LNCAP (cell line): ENCODE data around the gene LRRC15.

Experiments
- CTCF ChIP-seq: fragments of 450-650 bp; IDR thresholded peaks from 2 replicates; pipeline ENCODE4 v1.5.1; 2017; ENCODE audit warnings: mild to moderate bottlenecking

Gene LRRC15

GRCh38 chr3:194384156-194384555, 14.6 kb upstream of the LRRC15 start:
- TF ChIP-seq CTCF: no peak

GRCh38 chr3:194383276-194383940, 13.9 kb upstream of the LRRC15 start:
- TF ChIP-seq CTCF: no peak

- no peak for TF ChIP-seq CTCF
Observed at GRCh38 chr3:194382892-194383223, 13.3 kb upstream of the LRRC15 start.

- no peak for TF ChIP-seq CTCF
Observed at GRCh38 chr3:194382196-194382891, 12.8 kb upstream of the LRRC15 start.

- TF ChIP-seq CTCF: no peak
Observed at GRCh38 chr3:194381460-194381875, 11.9 kb upstream of the LRRC15 start.

GRCh38 chr3:194380326-194380725, 10.8 kb upstream of the LRRC15 start:
- no peak for TF ChIP-seq CTCF

GRCh38 chr3:194379651-194380050, 10.1 kb upstream of the LRRC15 start:
- no peak for TF ChIP-seq CTCF

- no peak for TF ChIP-seq CTCF
Observed at GRCh38 chr3:194379231-194379630, 9.7 kb upstream of the LRRC15 start.
